Stimulated activated naive B cell treated with anti-CD40 and anti-IgM and Interleukin-4, amounts not matched to agents 10 μg/mL and 1 μg/mL and 100 μg/mL, for 72 hours (primary cell): ENCODE measurements around the gene NLRC5.

ENCODE experiments used
- ATAC-seq, 2 donors: fragments of 150-1000 bp; cut with Tn5 transposase; replicated peaks; 2 replicates each; pipeline ENCODE4 v1.10.0; 2021; ENCODE audit warnings: moderate library complexity in 1 of 2
- DNase-seq: peaks from one replicate; pipeline ENCODE4 v3.0.0; 2021
- H3K27ac Mint-ChIP-seq: one replicate; pipeline ENCODE4 v1.8.0; 2022; ENCODE audit warnings: mild to moderate bottlenecking, mixed read lengths
- H3K27me3 Mint-ChIP-seq, 2 donors: one replicate each; pipeline ENCODE4 v1.8.0; 2022; ENCODE audit warnings: mixed read lengths in 2 of 2
- H3K36me3 Mint-ChIP-seq, 2 donors: one replicate each; pipeline ENCODE4 v1.8.0; 2022; ENCODE audit warnings: mixed read lengths in 2 of 2, mild to moderate bottlenecking in 1 of 2
- H3K4me1 Mint-ChIP-seq, 2 donors: one replicate each; pipeline ENCODE4 v1.8.0; 2022; ENCODE audit warnings: mixed read lengths in 2 of 2, mild to moderate bottlenecking in 1 of 2
- H3K4me3 Mint-ChIP-seq, 2 donors: one replicate each; pipeline ENCODE4 v1.8.0; 2022; ENCODE audit warnings: mild to moderate bottlenecking in 2 of 2, mixed read lengths in 2 of 2, moderate library complexity in 1 of 2
- H3K9me3 Mint-ChIP-seq, 2 donors: one replicate each; pipeline ENCODE4 v1.8.0; 2022; ENCODE audit warnings: mixed read lengths in 2 of 2, mild to moderate bottlenecking in 1 of 2

Gene NLRC5

DNA sequence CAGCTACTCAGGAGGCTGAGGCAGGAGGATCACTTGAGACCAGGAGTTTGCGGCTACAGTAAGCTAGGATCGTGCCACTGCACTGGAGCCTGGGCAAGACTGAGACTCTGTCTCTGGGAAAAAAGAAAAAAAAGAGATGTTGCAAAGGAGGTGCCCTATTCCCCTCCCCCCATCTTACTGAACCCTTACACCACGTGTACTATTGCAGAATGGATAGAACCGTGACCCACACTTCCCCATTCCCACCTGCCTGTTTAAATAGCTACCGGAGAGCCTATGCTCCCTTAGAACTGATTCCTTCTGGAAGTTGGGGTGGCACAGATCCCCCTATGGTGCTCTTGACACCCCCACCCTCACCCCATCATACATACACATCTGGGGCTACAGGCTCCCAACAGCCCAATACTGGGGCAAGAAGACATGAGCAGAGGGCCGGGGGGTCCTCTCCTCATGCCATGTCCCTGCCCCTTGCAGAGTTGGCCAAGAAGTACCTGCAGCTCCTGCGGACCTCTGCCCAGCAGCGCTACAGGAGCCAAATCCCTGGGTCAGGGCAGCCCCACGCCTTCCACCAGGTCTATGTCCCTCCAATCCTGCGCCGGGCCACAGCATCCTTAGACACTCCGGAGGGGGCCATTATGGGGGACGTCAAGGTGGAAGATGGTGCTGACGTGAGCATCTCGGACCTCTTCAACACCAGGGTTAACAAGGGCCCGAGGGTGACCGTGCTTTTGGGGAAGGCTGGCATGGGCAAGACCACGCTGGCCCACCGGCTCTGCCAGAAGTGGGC lies 35.7 kb downstream of the NLRC5 start:
- DNase-seq (no peak), ATAC-seq (no peak)
- Mint-ChIP-seq H3K4me1 (peaks cover 40 to 55% of the 10 kb centered on the region in 2 donors), H3K9me3 (peaks cover under 1 to 2% of the 10 kb centered on the region in 2 donors), H3K27ac (peak overlapping the region; percentile 73), H3K27me3 (no peaks in the 10 kb centered on the region), H3K36me3 (peaks cover 89 to 94% of the 10 kb centered on the region in 2 donors), H3K4me3 (no peak overlapping the region)

- H3K4me1 Mint-ChIP-seq, result peaks cover 40 to 52% of the 10 kb centered on the region in 2 donors
- no peak overlapping the region for H3K4me3 Mint-ChIP-seq
- H3K36me3 Mint-ChIP-seq, result peaks cover 86 to 91% of the 10 kb centered on the region in 2 donors
- no peaks in the 10 kb centered on the region for H3K27me3 Mint-ChIP-seq
- DNase-seq (no peak), ATAC-seq (no peak)
- H3K9me3 Mint-ChIP-seq, result peaks cover 4% of the 10 kb centered on the region in 2 donors
- peak overlapping the region; percentile 61 for H3K27ac Mint-ChIP-seq
These were observed 36.8 kb downstream of the NLRC5 start for GRCh38 chr16:57025941-57026777.

DNA sequence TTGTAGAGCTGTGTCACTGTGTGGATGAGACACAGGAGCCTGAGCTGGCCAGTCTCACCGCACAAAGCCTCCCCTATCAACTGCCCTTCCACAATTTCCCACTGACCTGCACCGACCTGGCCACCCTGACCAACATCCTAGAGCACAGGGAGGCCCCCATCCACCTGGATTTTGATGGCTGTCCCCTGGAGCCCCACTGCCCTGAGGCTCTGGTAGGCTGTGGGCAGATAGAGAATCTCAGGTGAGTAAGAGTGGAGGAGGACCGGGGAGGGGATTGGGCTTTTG lies 37.4 kb downstream of the NLRC5 start:
- H3K36me3 Mint-ChIP-seq, result peaks cover 86 to 91% of the 10 kb centered on the region in 2 donors
- no peak for ATAC-seq
- peak overlapping the region; percentile 61 for H3K27ac Mint-ChIP-seq
- no peaks in the 10 kb centered on the region for H3K27me3 Mint-ChIP-seq
- no peak for DNase-seq
- peaks cover 36 to 47% of the 10 kb centered on the region in 2 donors for H3K4me1 Mint-ChIP-seq
- H3K4me3 Mint-ChIP-seq, result no peak overlapping the region
- peaks cover 4% of the 10 kb centered on the region in 2 donors for H3K9me3 Mint-ChIP-seq

DNA sequence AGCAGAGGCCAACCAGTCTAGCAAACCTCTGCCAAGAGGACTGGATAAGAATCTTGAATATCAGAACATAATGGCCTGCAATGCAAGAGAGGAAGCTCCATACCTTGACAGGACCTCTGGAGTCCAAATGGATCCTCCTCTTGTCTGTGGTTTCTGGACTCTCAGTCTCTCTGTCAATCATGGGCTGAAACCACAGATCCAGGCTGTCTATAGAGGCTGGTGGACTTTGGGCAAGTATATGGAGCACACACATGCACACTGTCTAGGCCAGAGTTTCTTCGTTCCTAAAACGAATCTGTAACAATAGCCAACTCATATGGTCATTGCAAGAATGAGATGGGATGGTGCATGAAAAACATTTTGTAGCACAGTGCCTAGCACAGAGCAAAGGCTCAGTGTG lies 37.7 kb downstream of the NLRC5 start:
- Mint-ChIP-seq H3K4me1 (peaks cover 34 to 43% of the 10 kb centered on the region in 2 donors), H3K36me3 (peaks cover 86 to 91% of the 10 kb centered on the region in 2 donors), H3K4me3 (no peak overlapping the region), H3K9me3 (peaks cover 4% of the 10 kb centered on the region in 2 donors), H3K27me3 (no peaks in the 10 kb centered on the region), H3K27ac (peak overlapping the region; percentile 61)
- no peak for ATAC-seq
- DNase-seq, result no peak

DNA sequence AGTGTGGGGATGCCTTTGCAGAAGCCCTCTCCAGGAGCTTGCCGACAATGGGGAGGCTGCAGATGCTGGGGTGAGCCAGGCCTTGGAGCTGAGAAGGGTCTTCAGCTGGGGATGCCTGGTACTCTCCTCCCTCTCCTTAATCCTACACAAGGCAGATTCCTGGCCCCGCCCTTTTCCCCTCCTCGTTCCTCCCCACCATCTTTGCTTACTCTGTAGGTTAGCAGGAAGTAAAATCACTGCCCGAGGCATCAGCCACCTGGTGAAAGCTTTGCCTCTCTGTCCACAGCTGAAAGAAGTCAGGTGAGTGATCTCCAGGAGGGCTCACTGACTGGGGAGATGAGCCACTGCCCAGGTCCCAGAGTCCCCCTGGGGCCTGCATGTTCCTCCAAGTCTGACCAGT lies 38.7 kb downstream of the NLRC5 start:
- DNase-seq, result no peak
- peaks cover 25 to 35% of the 10 kb centered on the region in 2 donors for H3K4me1 Mint-ChIP-seq
- H3K36me3 Mint-ChIP-seq, result peaks cover 77 to 87% of the 10 kb centered on the region in 2 donors
- no peak overlapping the region for H3K27ac Mint-ChIP-seq
- H3K4me3 Mint-ChIP-seq, result no peak overlapping the region
- no peak for ATAC-seq
- H3K9me3 Mint-ChIP-seq, result peaks cover 4% of the 10 kb centered on the region in 2 donors
- H3K27me3 Mint-ChIP-seq, result no peaks in the 10 kb centered on the region

DNA sequence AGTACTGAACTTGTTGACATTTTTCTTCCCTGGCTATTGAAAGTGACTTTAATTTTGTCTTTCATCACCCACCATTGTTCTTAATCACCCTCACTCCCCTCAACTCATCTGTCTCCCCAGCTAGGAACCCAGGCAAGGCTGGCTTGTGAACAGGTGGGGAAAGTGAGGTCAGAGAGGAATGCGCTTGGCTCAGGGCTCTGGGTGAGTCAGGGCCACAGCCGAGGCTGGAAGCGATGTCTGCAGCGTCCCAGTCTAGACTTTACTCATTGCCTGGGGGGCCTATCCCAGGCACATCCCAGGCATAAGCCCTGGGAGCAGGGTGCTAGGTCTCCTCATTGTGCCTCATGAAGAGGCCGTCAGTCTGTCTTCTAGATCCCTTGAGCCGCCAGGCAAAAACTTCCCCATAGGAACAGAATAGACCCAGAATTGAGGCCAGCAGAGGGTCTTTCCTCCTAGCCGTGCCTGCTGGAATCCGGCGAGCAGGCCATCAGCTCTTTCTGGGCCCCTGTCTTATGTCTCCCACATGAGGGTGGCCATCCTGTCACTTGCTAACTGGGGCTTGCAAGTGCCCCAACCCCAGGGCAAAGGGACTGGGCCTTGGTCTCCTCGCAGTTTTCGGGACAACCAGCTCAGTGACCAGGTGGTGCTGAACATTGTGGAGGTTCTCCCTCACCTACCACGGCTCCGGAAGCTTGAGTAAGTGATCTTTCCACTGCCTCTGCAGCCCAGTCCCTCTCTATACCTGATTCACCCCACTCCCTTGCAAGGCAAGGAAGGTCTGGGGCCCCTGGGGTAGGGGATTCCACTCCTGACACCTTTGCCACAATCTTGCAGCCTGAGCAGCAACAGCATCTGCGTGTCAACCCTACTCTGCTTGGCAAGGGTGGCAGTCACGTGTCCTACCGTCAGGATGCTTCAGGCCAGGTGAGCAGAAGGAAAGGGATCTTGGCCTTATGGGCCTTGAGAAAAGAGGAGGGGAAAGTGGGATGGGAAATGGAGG lies 40.1 kb downstream of the NLRC5 start:
- Mint-ChIP-seq H3K9me3 (peaks cover 4% of the 10 kb centered on the region in 2 donors), H3K4me3 (peak overlapping the region in 1 of 2 donors; percentile 38), H3K4me1 (peaks cover 17 to 31% of the 10 kb centered on the region in 2 donors), H3K36me3 (peaks cover 73 to 86% of the 10 kb centered on the region in 2 donors), H3K27ac (peak overlapping the region; percentile 79), H3K27me3 (no peaks in the 10 kb centered on the region)
- DNase-seq, result no peak
- no peak for ATAC-seq

- H3K27ac Mint-ChIP-seq, result peak overlapping the region; percentile 26
- H3K9me3 Mint-ChIP-seq, result peaks cover 4% of the 10 kb centered on the region in 2 donors
- ATAC-seq (no peak), DNase-seq (no peak)
- no peaks in the 10 kb centered on the region for H3K27me3 Mint-ChIP-seq
- peaks cover 73 to 86% of the 10 kb centered on the region in 2 donors for H3K36me3 Mint-ChIP-seq
- H3K4me1 Mint-ChIP-seq, result peaks cover 18 to 35% of the 10 kb centered on the region in 2 donors
- peak overlapping the region; percentile 2 to 38 for H3K4me3 Mint-ChIP-seq
These were observed 41.1 kb downstream of the NLRC5 start for GRCh38 chr16:57030346-57030902.

DNA sequence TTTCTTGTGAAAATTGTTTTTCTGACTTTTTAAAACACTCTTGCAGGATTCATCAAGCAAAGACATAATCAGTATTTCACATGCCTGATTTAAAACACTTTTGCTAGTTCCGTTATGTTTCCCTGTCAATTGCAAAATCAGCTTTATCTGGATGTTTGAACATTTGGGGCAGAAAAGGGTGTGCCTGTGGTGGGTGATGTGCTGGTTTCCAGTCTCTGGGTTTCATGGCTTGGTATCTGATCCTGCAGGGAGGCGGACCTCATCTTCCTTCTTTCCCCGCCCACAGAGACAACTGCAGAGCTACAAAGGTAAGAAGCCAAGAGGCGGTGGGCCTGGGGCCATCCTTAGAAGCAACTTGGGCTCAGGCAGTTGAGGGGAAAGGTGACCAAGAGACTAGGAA lies 41.8 kb downstream of the NLRC5 start:
- ATAC-seq (no peak), DNase-seq (no peak)
- H3K27ac Mint-ChIP-seq, result peak overlapping the region; percentile 77
- no peaks in the 10 kb centered on the region for H3K27me3 Mint-ChIP-seq
- peaks cover 4% of the 10 kb centered on the region in 2 donors for H3K9me3 Mint-ChIP-seq
- H3K4me1 Mint-ChIP-seq, result peaks cover 20 to 38% of the 10 kb centered on the region in 2 donors
- H3K36me3 Mint-ChIP-seq, result peaks cover 71 to 86% of the 10 kb centered on the region in 2 donors
- H3K4me3 Mint-ChIP-seq, result no peak overlapping the region

- Mint-ChIP-seq H3K4me3 (no peak overlapping the region), H3K27me3 (no peaks in the 10 kb centered on the region), H3K27ac (no peak overlapping the region), H3K36me3 (peaks cover 66 to 86% of the 10 kb centered on the region in 2 donors), H3K4me1 (peaks cover 25 to 45% of the 10 kb centered on the region in 2 donors), H3K9me3 (peaks cover 4% of the 10 kb centered on the region in 2 donors)
- no peak for DNase-seq
- no peak for ATAC-seq
These were observed 43.0 kb downstream of the NLRC5 start for GRCh38 chr16:57032346-57032745.

DNA sequence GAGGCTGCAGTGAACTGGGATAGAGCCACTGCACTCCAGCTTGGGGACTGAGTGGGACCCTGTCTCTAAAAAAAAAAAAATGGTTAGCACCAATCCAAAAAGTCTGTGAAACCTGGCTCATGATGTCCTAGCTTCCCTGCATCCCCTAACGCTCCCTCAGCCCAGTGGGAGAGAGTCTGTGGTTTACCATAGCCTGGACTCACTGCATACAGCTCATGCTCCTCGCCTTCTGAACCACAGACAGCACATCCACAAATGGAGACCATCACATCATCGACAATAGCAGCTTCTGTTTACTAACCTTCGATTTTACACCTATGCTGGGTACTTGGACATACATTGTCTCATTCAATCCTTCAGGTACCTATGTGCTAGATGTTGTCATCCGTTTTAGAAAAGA lies 43.6 kb downstream of the NLRC5 start:
- Mint-ChIP-seq H3K4me1 (peaks cover 26 to 51% of the 10 kb centered on the region in 2 donors), H3K4me3 (no peak overlapping the region), H3K27me3 (no peaks in the 10 kb centered on the region), H3K27ac (peak overlapping the region; percentile 31), H3K9me3 (peaks cover 4% of the 10 kb centered on the region in 2 donors), H3K36me3 (peaks cover 67 to 85% of the 10 kb centered on the region in 2 donors)
- no peak for DNase-seq
- no peak for ATAC-seq

GRCh38 chr16:57036315-57036714 lies 47.0 kb downstream of the NLRC5 start:
- peaks cover 63 to 86% of the 10 kb centered on the region in 2 donors for H3K36me3 Mint-ChIP-seq
- peaks cover 39 to 74% of the 10 kb centered on the region in 2 donors for H3K4me1 Mint-ChIP-seq
- H3K27me3 Mint-ChIP-seq, result no peaks in the 10 kb centered on the region
- peak overlapping the region; percentile 76 for H3K27ac Mint-ChIP-seq
- ATAC-seq (no peak), DNase-seq (no peak)
- H3K9me3 Mint-ChIP-seq, result peaks cover 0 to 4% of the 10 kb centered on the region in 2 donors
- H3K4me3 Mint-ChIP-seq, result no peak overlapping the region

DNA sequence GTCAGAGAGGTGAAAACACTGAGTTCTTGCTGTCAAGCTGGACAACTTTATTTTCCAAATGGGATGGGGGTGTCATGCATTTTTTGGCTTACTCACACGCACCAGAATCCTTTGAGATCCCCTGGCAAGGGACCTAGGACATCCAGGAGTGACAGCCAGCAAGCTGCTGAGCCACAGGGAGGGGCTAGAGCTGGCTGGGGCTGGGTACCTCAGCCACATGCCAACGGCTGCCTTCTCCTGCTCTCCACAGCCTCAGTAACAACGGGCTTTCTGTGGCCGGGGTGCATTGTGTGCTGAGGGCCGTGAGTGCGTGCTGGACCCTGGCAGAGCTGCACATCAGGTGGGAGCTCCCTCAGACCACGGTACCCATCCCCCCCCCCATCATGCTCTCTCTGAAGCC lies 47.6 kb downstream of the NLRC5 start:
- Mint-ChIP-seq H3K4me3 (no peak overlapping the region), H3K27ac (peak overlapping the region; percentile 90), H3K27me3 (no peaks in the 10 kb centered on the region), H3K9me3 (peaks cover 0 to 4% of the 10 kb centered on the region in 2 donors), H3K36me3 (peaks cover 57 to 81% of the 10 kb centered on the region in 2 donors), H3K4me1 (peaks cover 44 to 80% of the 10 kb centered on the region in 2 donors)
- DNase-seq, result no peak
- no peak for ATAC-seq

DNA sequence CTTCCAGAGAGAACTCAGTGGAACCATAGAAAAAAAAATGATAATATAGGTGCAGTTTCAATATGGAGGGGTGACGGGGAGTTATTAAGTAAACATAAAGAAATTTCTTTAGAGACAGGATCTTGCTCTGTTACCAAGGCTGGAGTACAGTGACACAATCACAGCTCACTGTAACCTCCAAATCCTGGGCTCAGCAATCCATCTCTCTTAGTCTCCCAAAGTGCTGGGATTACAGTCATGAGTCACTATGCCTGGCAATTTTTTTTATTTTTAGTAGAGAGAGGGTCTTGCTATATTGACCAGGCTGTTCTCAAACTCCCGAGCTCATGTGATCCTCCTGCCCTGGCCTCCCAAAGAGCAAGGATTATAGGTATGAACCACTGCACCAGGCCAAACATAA lies 48.8 kb downstream of the NLRC5 start:
- peaks cover 56 to 90% of the 10 kb centered on the region in 2 donors for H3K4me1 Mint-ChIP-seq
- no peaks in the 10 kb centered on the region for H3K27me3 Mint-ChIP-seq
- H3K36me3 Mint-ChIP-seq, result peaks cover 61 to 84% of the 10 kb centered on the region in 2 donors
- ATAC-seq, result no peak
- H3K4me3 Mint-ChIP-seq, result no peak overlapping the region
- DNase-seq, result no peak
- peak overlapping the region; percentile 90 for H3K27ac Mint-ChIP-seq
- H3K9me3 Mint-ChIP-seq, result peaks cover 0 to 4% of the 10 kb centered on the region in 2 donors
